Loucy (cell line): ENCODE measurements around the gene ANP32B.
"Not testable (repeated sequence)": the region's sequence is repeated elsewhere in the genome, so short reads cannot be mapped to it uniquely, and the experiment has no call there.

ENCODE experiments used
- EZH2phosphoT487 ChIP-seq: fragments of 200-600 bp; IDR thresholded peaks from 2 replicates; pipeline ENCODE4 v1.6.1; 2018; ENCODE audit warnings: antibody characterized with exemption, mild to moderate bottlenecking, moderate library complexity, borderline replicate concordance
- TF ChIP-seq, protein P1 (sequence below): fragments of 200-600 bp; sonication (generic); conservative IDR thresholded peaks from 2 replicates; pipeline ENCODE4 v1.5.1; 2014; ENCODE audit warnings: mild to moderate bottlenecking, antibody characterized with exemption, low read length

- TF ChIP-seq, protein P1, sequence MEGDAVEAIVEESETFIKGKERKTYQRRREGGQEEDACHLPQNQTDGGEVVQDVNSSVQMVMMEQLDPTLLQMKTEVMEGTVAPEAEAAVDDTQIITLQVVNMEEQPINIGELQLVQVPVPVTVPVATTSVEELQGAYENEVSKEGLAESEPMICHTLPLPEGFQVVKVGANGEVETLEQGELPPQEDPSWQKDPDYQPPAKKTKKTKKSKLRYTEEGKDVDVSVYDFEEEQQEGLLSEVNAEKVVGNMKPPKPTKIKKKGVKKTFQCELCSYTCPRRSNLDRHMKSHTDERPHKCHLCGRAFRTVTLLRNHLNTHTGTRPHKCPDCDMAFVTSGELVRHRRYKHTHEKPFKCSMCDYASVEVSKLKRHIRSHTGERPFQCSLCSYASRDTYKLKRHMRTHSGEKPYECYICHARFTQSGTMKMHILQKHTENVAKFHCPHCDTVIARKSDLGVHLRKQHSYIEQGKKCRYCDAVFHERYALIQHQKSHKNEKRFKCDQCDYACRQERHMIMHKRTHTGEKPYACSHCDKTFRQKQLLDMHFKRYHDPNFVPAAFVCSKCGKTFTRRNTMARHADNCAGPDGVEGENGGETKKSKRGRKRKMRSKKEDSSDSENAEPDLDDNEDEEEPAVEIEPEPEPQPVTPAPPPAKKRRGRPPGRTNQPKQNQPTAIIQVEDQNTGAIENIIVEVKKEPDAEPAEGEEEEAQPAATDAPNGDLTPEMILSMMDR, result not testable (repeated sequence)
- not testable (repeated sequence) for TF ChIP-seq EZH2phosphoT487
Measured at GRCh38 chr9:98019869-98020268, 36.7 kb downstream of the ANP32B start.
